Upper lobe of left lung (tissue), 4 donors: ENCODE measurements around the gene RUNX2.

Experiments
- CTCF ChIP-seq, 6 experiments: fragments of 450-650 bp in 4 of 6; fragments of 200-600 bp in 2 of 6; sonication (generic) in 2 of 6; IDR thresholded peaks; one replicate each; pipeline ENCODE4 v1.5.1; 2016 to 2019; ENCODE audit warnings: antibody characterized with exemption in 6 of 6
- POLR2AphosphoS5 ChIP-seq, 2 donors: sonication (generic); formaldehyde crosslinking; IDR thresholded peaks; one replicate each; pipeline ENCODE4 v1.5.1; 2017; ENCODE audit warnings: antibody characterized with exemption in 2 of 2

- TF ChIP-seq CTCF (IDR thresholded peaks at IDR 0.05) (no peak), POLR2AphosphoS5 (IDR thresholded peaks at IDR 0.05) (no peak)
These were observed 356.9 kb downstream of the RUNX2 start for GRCh38 chr6:45685076-45685475.
